Gastrocnemius medialis (tissue), 4 donors: ENCODE results near the gene DCAF8L1. TPM values are rescaled to one million over a fixed set of nuclear protein-coding genes. Genes with fewer than 3 reads are reported as not detected.
"Not testable (repeated sequence)": the region's sequence is repeated elsewhere in the genome, so short reads cannot be mapped to it uniquely, and the experiment has no call there.

Source experiments
- ATAC-seq, 2 donors: fragments of 150-250 bp; one replicate each; pipeline ENCODE4 v1.9.1; 2016
- DNase-seq, 2 donors: peaks; one replicate each; pipeline ENCODE4 v3.0.0-alpha.2; 2019
- H3K27ac ChIP-seq, 4 donors: fragments of 200-600 bp; sonication (generic); 1 replicate in 1 of 4; 2 replicates in 3 of 4; pipeline ENCODE4 v1.5.1; 2016 to 2018; ENCODE audit warnings: mild to moderate bottlenecking in 2 of 4, moderate library complexity in 1 of 4
- H3K27me3 ChIP-seq, 3 donors: fragments of 200-600 bp; sonication (generic) in 2 of 3; 1 replicate in 1 of 3; 2 replicates in 2 of 3; pipeline versions ENCODE4 v1.5.1 to v1.6.0; 2016 to 2019; ENCODE audit warnings: mild to moderate bottlenecking in 1 of 3, moderate library complexity in 1 of 3
- H3K36me3 ChIP-seq, 2 donors: fragments of 200-600 bp; sonication (generic) in 1 of 2; one replicate each; pipeline ENCODE4 v1.5.1; 2017 to 2018
- H3K4me1 ChIP-seq, 2 donors: fragments of 200-600 bp; sonication (generic) in 1 of 2; one replicate each; pipeline ENCODE4 v1.5.1; 2016 to 2017; ENCODE audit warnings: mild to moderate bottlenecking in 2 of 2
- H3K4me3 ChIP-seq, 4 donors: fragments of 200-600 bp; sonication (generic) in 3 of 4; 1 replicate in 1 of 4; 2 replicates in 3 of 4; pipeline ENCODE4 v1.5.1; 2016 to 2019; ENCODE audit warnings: mild to moderate bottlenecking in 2 of 4
- H3K9me3 ChIP-seq, 3 donors: fragments of 200-600 bp; sonication (generic) in 2 of 3; 1 replicate in 1 of 3; 2 replicates in 2 of 3; pipeline ENCODE4 v1.5.1; 2016 to 2019
- CTCF ChIP-seq, 5 experiments: fragments of 450-650 bp in 3 of 5; fragments of 200-600 bp in 2 of 5; sonication (generic) in 2 of 5; IDR thresholded peaks in 4 of 5; conservative IDR thresholded peaks in 1 of 5; 1 replicate in 4 of 5; 2 replicates in 1 of 5; pipeline ENCODE4 v1.5.1; 2016 to 2019; ENCODE audit warnings: antibody characterized with exemption in 5 of 5, mild to moderate bottlenecking in 3 of 5, moderate library complexity in 3 of 5
- POLR2A ChIP-seq, 2 donors: fragments of 450-650 bp; IDR thresholded peaks; one replicate each; pipeline ENCODE4 v1.6.1; 2017; ENCODE audit warnings: antibody characterized with exemption in 2 of 2, mild to moderate bottlenecking in 2 of 2, moderate library complexity in 2 of 2
- in situ Hi-C, 4 donors: fragments of 200-750 bp; cut with MboI; loops; one replicate each; pipeline versions ENCODE4 v1.15.0 to v1.8.0; 2017; ENCODE audit warnings: low sequenced_read_pairs in 4 of 4
- intact Hi-C: fragments of 100-400 bp; cut with DNase I; formaldehyde crosslinking; loops from one replicate; pipeline ENCODE4 v1.15.1; 2023; ENCODE audit warnings: low total_unique reads
- total RNA-seq, 4 donors: library from RNA; depleted of rRNA; stranded (reverse); fragments of >200 nt; gene quantifications; one replicate each; pipeline versions ENCODE4 v1.1.0 to v1.2.3, GENCODE V29; 2016

The DCAF8L1 gene
- total RNA-seq, 4 donors from 2014 or later: not detected

GRCh38 chrX:27998666-27999065, 17.4 kb upstream of the DCAF8L1 start:
- intact Hi-C loops (no loop called here), in situ Hi-C loops (no loop called here)
- no peak for ATAC-seq
- DNase-seq: no peak
- no peaks in the 10 kb centered on the region for H3K36me3 ChIP-seq
- H3K27me3 ChIP-seq: no peaks in the 10 kb centered on the region
- H3K9me3 ChIP-seq: no peaks in the 10 kb centered on the region
- H3K4me3 ChIP-seq: no peak overlapping the region
- no peaks in the 10 kb centered on the region for H3K4me1 ChIP-seq
- TF ChIP-seq CTCF (IDR thresholded peaks at IDR 0.05 in 4 of 5, conservative IDR thresholded peaks at IDR 0.05 in 1 of 5) (no peak), POLR2A (IDR thresholded peaks at IDR 0.05) (no peak)
- no peak overlapping the region for H3K27ac ChIP-seq

- no peak for ATAC-seq
- no peaks in the 10 kb centered on the region for H3K4me1 ChIP-seq
- no peaks in the 10 kb centered on the region for H3K9me3 ChIP-seq
- H3K27me3 ChIP-seq: no peaks in the 10 kb centered on the region
- in situ Hi-C loops: no loop called here
- TF ChIP-seq CTCF (IDR thresholded peaks at IDR 0.05 in 4 of 5, conservative IDR thresholded peaks at IDR 0.05 in 1 of 5): no peak
- TF ChIP-seq POLR2A (IDR thresholded peaks at IDR 0.05): no peak
- intact Hi-C loops: no loop called here
- no peak overlapping the region for H3K27ac ChIP-seq
- no peak overlapping the region for H3K4me3 ChIP-seq
- H3K36me3 ChIP-seq: no peaks in the 10 kb centered on the region
- DNase-seq: no peak
These were observed 16.4 kb upstream of the DCAF8L1 start for GRCh38 chrX:27997622-27998021.

GRCh38 chrX:27996132-27996531, 14.9 kb upstream of the DCAF8L1 start:
- DNase-seq: no peak
- intact Hi-C loops (no loop called here), in situ Hi-C loops (no loop called here)
- Histone ChIP-seq H3K27me3 (no peaks in the 10 kb centered on the region), H3K4me1 (no peaks in the 10 kb centered on the region), H3K36me3 (no peaks in the 10 kb centered on the region), H3K4me3 (no peak overlapping the region), H3K27ac (no peak overlapping the region), H3K9me3 (no peaks in the 10 kb centered on the region)
- TF ChIP-seq POLR2A (IDR thresholded peaks at IDR 0.05): no peak
- TF ChIP-seq CTCF (IDR thresholded peaks at IDR 0.05 in 4 of 5, conservative IDR thresholded peaks at IDR 0.05 in 1 of 5): no peak
- no peak for ATAC-seq

- DNase-seq: no peak
- in situ Hi-C loops (no loop called here), intact Hi-C loops (no loop called here)
- Histone ChIP-seq H3K9me3 (no peaks in the 10 kb centered on the region), H3K4me3 (no peak overlapping the region), H3K4me1 (no peaks in the 10 kb centered on the region), H3K27ac (no peak overlapping the region), H3K27me3 (no peaks in the 10 kb centered on the region), H3K36me3 (no peaks in the 10 kb centered on the region)
- TF ChIP-seq POLR2A (IDR thresholded peaks at IDR 0.05) (no peak), CTCF (IDR thresholded peaks at IDR 0.05 in 4 of 5, conservative IDR thresholded peaks at IDR 0.05 in 1 of 5) (no peak)
- ATAC-seq: no peak
These were observed 14.4 kb upstream of the DCAF8L1 start for GRCh38 chrX:27995611-27996010.

GRCh38 chrX:27987862-27988646, 6.8 kb upstream of the DCAF8L1 start:
- no peak for DNase-seq
- H3K4me1 ChIP-seq: no peaks in the 10 kb centered on the region
- H3K27me3 ChIP-seq: no peaks in the 10 kb centered on the region
- ATAC-seq: no peak
- intact Hi-C loops: no loop called here
- H3K36me3 ChIP-seq: no peaks in the 10 kb centered on the region
- TF ChIP-seq POLR2A (IDR thresholded peaks at IDR 0.05): no peak
- TF ChIP-seq CTCF (IDR thresholded peaks at IDR 0.05 in 4 of 5, conservative IDR thresholded peaks at IDR 0.05 in 1 of 5): no peak
- in situ Hi-C loops: no loop called here
- H3K27ac ChIP-seq: no peak overlapping the region
- no peaks in the 10 kb centered on the region for H3K9me3 ChIP-seq
- H3K4me3 ChIP-seq: no peak overlapping the region

- H3K27ac ChIP-seq, H3K4me1 ChIP-seq, ATAC-seq, in situ Hi-C loops, H3K4me3 ChIP-seq, intact Hi-C loops, H3K36me3 ChIP-seq, H3K9me3 ChIP-seq, H3K27me3 ChIP-seq, DNase-seq: not testable (repeated sequence)
These were observed 4.3 kb downstream of the DCAF8L1 start for GRCh38 chrX:27976934-27977333.
